Epithelial cell of prostate (primary cell): ENCODE measurements around the gene PCK1.

ENCODE experiments used
- DNase-seq: peaks from one replicate; pipeline ENCODE4 v3.0.0-alpha.2; 2011; ENCODE audit warnings: low read depth, low spot score
- H3K27ac ChIP-seq: fragments of 450-650 bp; 2 replicates; pipeline ENCODE4 v1.5.1; 2017; ENCODE audit warnings: mild to moderate bottlenecking

Gene PCK1

GRCh38 chr20:57558614-57559288, 2.2 kb upstream of the PCK1 start:
- no peak overlapping the region for H3K27ac ChIP-seq

GRCh38 chr20:57559289-57559634, 1.6 kb upstream of the PCK1 start:
- H3K27ac ChIP-seq: no peak overlapping the region
- no peak for DNase-seq

More at GRCh38 chr20:57558614-57559288, 2.2 kb upstream of the PCK1 start:
- DNase-seq: no peak

GRCh38 chr20:57559658-57560553, 1.0 kb upstream of the PCK1 start:
- no peak overlapping the region for H3K27ac ChIP-seq
- no peak for DNase-seq

DNA sequence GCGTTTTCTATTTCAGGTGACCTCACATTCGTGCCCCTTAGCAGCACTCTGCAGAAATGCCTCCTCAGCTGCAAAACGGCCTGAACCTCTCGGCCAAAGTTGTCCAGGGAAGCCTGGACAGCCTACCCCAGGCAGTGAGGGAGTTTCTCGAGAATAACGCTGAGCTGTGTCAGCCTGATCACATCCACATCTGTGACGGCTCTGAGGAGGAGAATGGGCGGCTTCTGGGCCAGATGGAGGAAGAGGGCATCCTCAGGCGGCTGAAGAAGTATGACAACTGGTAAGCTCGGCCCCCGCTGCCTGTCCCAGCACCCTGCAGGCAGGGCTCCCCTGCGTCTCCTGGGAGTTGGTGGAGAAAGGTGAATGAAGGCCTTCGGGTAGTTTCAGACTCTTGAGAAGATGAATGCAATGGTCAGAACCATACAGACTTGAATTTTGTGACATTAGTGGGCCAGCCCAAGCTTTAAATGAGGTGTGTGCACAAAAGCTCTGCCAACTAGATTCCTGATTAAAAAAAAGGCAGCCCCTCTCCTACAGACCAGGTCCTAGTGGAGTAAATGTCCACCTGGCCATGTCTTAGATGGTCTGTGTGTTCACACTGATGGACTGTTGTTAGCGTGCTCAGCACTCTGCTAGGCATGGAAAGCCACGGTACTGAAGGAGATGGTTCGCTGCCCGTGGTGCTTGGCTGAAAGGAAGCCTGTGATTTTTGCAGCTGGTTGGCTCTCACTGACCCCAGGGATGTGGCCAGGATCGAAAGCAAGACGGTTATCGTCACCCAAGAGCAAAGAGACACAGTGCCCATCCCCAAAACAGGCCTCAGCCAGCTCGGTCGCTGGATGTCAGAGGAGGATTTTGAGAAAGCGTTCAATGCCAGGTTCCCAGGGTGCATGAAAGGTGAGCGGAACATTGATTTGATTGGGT, 708 bp downstream of the PCK1 start:
- DNase-seq: no peak
- H3K27ac ChIP-seq: no peak overlapping the region

GRCh38 chr20:57562541-57563465, 1.9 kb downstream of the PCK1 start:
- DNase-seq: no peak
- no peak overlapping the region for H3K27ac ChIP-seq

DNA sequence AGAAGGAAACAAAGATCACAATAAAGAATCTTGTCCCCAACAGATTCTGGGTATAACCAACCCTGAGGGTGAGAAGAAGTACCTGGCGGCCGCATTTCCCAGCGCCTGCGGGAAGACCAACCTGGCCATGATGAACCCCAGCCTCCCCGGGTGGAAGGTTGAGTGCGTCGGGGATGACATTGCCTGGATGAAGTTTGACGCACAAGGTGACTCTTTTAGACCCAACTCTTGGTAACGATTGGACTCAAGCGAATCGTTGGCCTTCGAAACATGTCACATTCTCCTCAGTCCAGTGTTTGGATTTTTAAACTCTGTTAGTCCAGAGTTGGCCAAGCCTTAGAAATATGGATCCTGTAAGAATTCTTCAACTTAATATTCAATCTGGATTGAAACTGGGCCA, 2.6 kb downstream of the PCK1 start:
- no peak for DNase-seq
- no peak overlapping the region for H3K27ac ChIP-seq

GRCh38 chr20:57564180-57564802, 3.4 kb downstream of the PCK1 start:
- DNase-seq: no peak
- H3K27ac ChIP-seq: no peak overlapping the region

DNA sequence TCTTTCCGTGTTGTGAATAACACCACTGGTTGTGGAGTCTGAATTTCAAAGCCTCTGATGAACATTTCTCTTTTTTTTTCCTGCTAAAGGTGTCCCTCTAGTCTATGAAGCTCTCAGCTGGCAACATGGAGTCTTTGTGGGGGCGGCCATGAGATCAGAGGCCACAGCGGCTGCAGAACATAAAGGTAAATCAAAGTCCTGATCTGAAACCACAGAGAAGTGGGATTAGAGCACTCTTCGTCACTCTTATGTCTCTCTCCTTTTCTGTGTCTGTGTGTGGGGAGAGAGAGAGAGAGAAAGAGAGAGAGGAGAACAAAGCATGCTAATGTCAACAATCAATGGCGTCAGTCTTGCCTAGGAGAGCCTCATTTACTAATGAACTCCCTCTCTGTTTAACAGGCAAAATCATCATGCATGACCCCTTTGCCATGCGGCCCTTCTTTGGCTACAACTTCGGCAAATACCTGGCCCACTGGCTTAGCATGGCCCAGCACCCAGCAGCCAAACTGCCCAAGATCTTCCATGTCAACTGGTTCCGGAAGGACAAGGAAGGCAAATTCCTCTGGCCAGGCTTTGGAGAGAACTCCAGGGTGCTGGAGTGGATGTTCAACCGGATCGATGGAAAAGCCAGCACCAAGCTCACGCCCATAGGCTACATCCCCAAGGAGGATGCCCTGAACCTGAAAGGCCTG, 4.2 kb downstream of the PCK1 start:
- DNase-seq: no peak
- H3K27ac ChIP-seq: no peak overlapping the region

GRCh38 chr20:57566399-57566798, 5.5 kb downstream of the PCK1 start:
- DNase-seq: no peak

DNA sequence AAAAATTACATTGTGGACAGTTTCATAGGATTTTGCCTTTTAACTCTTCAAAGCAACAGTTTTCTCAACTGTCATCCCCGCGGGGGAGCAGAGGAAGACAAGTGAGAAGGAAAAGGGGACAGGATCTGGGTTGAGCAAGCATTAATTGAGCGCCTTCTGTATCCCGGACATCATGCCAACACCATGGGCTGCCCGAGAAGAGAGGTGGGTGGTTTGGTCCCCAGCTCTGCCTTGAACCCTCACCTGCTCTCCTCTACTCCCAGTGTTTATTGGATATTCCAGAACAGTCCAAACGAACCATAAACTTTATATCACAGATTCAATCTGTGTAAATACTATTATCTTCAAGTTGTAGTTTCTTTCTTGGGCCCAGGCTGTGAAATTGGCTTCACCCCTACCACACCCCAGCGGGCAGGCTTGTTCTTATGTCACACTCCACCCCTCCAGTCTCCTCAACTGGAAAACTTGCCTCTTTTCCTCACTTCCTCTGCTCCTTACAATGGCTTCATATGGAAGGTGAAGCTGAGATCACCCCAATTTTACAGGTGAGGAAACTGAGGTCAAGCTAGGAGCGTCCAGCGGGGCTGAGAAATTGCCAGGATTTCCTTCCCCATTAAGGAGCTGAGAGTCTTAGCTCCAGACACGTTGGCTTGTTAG, 6.0 kb downstream of the PCK1 start:
- no peak for DNase-seq
- H3K27ac ChIP-seq: no peak overlapping the region

More at GRCh38 chr20:57566399-57566798, 5.5 kb downstream of the PCK1 start:
- H3K27ac ChIP-seq: no peak overlapping the region

DNA sequence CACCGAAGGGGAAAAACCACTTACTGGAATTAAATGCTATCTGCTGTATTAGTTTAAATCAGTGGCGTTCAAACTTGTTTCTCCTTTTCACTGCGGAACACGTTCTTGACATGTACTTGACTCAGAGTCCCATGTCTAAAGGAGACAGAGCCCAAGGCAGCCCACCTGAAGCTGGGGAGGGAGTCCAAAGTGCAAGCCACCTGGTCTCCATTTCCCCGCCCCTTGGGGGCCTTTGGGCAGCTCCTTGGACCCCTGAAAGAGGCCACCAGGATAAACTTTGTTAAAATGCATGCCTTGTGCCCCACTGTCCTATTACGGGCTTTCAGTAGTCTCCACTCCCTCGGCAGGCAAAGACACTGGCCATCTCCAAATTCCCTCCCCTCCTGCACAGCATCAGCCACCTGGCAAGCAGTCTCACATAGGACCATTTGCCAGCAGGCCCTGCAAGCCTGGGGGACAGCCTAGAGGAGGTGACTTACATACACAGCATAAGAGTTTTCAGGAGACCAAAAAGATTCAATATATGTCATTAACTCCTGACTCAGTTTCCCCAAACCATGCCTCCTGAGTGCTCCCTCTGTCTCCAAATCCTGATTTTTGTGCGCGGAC, 6.7 kb downstream of the PCK1 start:
- no peak for DNase-seq
- H3K27ac ChIP-seq: no peak overlapping the region

GRCh38 chr20:57568088-57568896, 7.4 kb downstream of the PCK1 start:
- H3K27ac ChIP-seq: no peak overlapping the region
- DNase-seq: no peak

DNA sequence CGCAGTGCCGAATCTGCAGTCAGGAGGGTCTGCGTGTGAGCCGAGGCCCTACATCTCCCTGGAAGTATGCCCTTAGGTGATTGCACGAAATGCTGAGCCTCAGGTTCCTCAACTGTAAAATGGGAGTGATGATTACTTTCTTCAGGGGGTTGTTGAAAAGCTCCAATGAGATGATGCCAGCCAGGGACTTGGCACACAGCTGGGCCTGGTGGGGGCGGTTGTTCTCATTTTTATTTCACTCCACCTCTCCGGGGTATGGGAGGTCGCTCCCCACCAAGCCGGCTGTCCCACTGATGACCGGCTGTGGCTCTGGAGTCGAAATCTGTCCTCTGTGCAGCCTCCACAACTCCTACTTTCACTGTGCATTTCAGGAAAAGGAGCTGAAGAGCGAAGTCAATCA, 8.1 kb downstream of the PCK1 start:
- no peak for DNase-seq
- H3K27ac ChIP-seq: no peak overlapping the region

- no peak for DNase-seq
- no peak overlapping the region for H3K27ac ChIP-seq
Measured at GRCh38 chr20:57570145-57570850, 9.4 kb downstream of the PCK1 start.

DNA sequence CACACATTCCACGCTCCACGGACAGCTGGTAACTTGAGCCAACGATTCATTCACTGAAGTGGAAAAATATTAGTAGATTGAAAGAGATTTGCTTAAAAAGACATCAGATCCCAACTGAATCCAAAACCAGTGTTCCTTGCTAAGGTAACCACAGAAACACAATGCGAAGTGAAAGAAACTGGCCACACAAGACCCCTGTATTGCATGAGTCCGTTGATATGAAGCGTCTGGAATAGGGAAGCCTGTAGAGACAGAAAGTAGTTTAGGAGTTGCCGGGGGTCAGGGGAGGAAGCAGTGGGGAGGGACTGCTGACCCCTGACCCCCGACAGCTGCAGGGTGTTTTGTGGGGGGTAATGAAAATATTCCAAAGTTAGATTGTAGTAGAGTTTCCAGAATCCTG, 10.0 kb downstream of the PCK1 start:
- no peak overlapping the region for H3K27ac ChIP-seq
- DNase-seq: no peak

- no peak overlapping the region for H3K27ac ChIP-seq
- DNase-seq: no peak
Measured at GRCh38 chr20:57571782-57572416, 11.0 kb downstream of the PCK1 start.
